HG03460 (cell line): ENCODE results near the gene CHIT1.

ENCODE experiments used
- ATAC-seq: cut with Tn5 transposase; IDR thresholded peaks from one replicate; pipeline ENCODE4 v1.9.1; 2021; ENCODE audit not compliant: unreplicated experiment

The CHIT1 gene

GRCh38 chr1:203189951-203190352 lies 39.5 kb downstream of the CHIT1 start:
- ATAC-seq = no peak

DNA sequence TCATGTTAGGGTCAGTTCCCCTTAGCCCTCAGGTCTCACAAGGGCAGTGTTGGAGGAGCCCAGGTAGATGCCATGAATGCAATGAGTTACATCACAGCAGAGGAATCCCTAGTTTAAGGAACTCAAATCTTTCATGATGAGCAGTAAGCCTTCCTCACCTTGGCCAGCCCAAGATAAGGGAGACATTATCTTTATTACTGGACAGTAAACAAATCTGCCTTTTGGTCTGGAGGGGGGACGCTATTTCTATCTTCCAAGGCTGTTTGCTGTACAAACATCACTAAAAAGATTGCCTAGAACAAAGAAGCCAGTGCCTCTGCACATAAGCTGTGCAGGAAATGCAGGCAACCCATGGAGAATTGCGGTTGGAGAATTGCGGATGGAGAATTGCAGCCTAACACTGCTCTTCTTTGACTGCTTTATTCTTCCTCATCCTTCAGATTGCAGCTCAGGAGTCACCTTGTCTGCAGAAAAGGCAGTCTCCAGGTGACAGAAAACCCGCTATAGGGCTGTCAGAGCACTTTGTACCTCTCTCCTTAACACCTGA lies 40.7 kb downstream of the CHIT1 start:
- no peak for ATAC-seq

DNA sequence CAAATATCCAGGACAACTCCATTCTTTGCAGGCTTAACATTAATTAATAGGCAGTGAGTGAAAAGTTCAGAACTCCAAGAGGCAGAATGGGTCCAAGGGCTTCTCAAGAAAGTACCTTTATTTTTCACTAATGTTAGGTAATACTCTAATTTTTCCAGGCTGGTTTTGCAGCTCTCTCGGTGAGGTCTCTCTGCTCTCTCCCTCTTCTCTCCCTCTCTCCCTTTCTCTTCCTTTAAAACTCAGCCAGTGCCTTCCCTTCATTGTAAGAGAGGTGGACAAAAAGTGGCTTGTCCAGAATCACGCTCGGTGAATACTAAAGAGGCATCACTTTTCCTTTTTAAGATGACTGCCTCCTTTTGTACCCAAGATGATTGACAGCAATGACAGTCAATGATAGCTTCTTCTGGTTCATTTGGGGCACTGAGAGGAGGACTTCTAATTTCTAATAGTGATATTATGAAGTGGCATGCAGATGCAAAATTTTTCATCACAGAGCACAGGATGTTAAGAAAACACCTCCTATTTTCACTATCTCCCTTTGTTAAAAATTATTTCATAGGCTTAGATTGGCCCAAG lies 41.7 kb downstream of the CHIT1 start:
- ATAC-seq = no peak

DNA sequence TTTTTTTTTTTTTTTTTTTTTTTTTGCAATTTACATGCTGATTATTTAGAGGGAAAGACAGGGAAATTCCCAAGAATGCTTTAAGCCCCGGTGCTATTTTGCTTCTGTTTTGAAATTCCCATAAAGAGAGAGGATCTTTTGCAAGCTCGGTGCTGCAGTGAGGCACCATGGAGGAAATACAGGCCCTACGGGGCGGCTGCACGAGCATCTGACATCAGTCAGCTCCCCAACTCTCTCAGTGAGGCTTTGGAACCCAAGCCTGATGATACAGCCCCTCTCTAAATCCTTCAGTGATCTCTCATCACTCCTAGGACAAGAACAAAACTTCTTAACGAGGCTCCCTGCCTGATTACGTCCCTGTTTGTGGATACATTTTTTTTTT lies 42.2 kb downstream of the CHIT1 start:
- no peak for ATAC-seq

GRCh38 chr1:203186446-203187303 lies 42.8 kb downstream of the CHIT1 start, which contains the start of gene CHI3L1:
CHI3L1 (minus strand) TSS chr1:203186704; CDS start chr1:203186623, 81 bp downstream.
- ATAC-seq = no peak

DNA sequence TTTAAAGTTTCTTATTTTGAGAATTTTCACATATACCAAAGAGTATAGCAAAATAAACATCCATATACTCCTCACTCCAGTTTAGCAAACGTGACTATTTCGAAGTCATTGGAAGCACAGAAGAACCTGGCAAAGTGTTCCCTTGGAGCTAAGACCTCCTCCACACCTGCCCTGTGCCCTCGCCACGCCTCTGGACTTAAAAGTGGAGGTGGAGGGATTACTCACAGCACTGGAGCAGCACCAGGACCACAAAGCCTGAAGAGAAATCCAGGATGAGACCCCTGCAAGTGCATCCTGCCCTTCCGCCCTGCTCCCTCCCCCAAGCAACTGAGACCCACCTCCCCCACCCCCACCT lies 43.4 kb downstream of the CHIT1 start:
- no peak for ATAC-seq

- ATAC-seq = no peak
Measured at GRCh38 chr1:203185585-203185984, 43.9 kb downstream of the CHIT1 start.

- no peak for ATAC-seq
Measured at GRCh38 chr1:203185061-203185461, 44.4 kb downstream of the CHIT1 start.

GRCh38 chr1:203184467-203184866 lies 45.0 kb downstream of the CHIT1 start:
- no peak for ATAC-seq

DNA sequence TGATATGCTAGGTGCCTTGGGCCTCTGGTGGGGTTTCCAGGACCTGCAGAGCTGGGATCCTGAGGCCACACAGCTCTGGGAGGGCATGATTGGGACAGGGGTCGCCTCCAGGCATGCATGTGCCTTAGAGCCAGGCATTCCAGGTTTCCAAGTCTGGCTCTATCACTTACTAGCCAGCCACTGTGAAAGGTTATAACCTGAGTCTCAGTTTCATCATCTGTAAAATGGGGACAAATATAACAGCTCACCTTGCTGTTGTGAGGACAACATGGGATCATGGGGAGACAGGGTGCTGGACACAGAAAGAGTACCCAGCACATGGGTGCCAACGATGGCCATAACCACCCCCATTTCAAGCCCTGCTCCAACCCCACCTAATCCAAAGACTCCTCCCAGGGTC lies 45.6 kb downstream of the CHIT1 start:
- ATAC-seq = no peak

GRCh38 chr1:203182387-203182953 lies 47.0 kb downstream of the CHIT1 start:
- no peak for ATAC-seq

DNA sequence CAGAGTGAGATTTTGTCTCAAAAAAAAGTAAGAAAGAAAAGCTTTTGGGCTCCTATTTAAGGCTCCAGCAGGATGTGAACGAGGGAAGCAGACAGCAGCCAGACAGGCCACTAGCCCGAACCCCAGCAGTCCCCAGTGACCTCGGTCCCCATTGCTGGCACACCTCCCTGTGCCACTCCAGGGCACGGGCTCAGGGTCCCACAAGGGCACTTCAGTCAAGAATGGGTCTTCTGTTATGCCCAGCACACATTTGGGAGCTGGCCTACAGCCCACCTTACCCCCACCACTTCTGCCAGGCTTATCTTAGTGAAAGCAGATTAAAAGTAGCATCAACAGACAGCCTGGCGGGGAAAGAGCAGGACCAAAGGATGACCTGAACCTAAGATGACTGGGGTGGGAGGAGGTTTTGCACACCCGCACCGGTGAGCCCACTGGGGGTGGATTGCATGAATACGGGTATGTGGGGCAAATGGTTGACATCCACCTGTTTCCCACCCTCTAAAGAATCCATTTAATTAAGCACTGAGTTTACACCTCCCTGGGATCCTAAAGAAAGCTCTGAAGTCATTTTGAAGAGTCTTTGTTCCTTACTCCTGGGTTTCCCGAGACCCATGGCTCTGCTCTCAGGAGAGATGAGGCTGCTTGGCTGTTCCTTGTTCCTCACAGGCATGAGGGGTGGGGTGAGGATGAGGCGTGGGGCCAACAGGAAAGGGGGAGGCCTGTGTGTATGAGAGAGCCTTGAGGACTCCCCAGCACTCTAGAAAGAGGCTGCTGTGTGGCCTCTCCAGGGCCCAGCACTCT lies 47.7 kb downstream of the CHIT1 start:
- no peak for ATAC-seq

- no peak for ATAC-seq
Measured at GRCh38 chr1:203180611-203181330, 48.7 kb downstream of the CHIT1 start.

GRCh38 chr1:203179667-203180005 lies 49.8 kb downstream of the CHIT1 start:
- ATAC-seq = no peak

- ATAC-seq = no peak
Measured at GRCh38 chr1:203178821-203179666, 50.4 kb downstream of the CHIT1 start.

DNA sequence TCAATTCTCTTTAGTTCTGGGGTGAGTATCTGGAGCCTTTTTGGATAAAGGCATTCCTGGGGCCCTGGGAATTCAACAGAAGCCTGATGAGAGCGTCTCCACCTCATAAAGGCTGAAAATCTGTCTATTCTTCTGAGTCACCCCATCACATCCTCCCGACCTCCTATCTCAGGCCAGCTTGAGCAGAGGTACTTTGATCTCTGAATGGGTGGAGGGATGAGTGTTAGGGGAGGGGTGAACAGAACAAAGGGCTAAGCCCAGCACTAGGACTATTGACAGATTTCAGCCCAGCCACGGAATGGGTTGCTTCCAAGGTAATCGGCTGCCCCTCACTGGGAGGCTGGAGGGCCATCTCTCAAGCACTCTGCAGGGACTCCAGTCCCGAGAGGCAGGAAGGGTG lies 51.4 kb downstream of the CHIT1 start:
- ATAC-seq = no peak

DNA sequence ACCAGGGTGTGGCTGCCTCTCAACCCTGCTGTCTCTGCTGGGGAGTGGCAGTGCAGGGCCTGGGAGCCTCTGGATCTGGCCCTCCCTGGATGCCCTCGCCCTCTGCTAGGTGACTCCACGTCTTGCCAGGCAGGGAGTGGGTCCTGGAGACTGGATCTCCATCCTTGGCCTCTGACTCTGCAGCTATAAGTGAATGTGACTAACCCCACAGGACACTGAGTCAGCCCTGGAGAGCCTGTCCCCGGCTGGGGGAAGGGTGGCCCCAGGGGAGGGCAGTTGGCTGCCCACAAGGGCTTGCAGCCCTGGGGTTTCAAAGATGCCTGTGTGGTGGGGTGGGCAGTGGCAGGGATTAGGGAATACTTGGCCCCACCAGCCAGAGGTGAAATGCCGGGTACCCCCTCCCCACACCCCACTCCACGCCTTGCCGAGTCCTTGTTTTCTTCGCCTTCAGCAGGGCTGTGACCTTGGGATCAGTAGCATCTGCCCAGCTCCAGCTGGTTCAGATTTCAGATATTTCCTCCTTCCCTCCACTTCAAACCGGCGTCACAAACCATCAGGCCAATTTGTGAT lies 51.9 kb downstream of the CHIT1 start:
- no peak for ATAC-seq

- ATAC-seq = no peak
Measured at GRCh38 chr1:203177036-203177405, 52.5 kb downstream of the CHIT1 start.

- ATAC-seq = no peak
Measured at GRCh38 chr1:203176273-203177035, 53.0 kb downstream of the CHIT1 start.
